Regular cardiac myocyte (primary cell): ENCODE results near the gene ZNF268. TPM values are rescaled to one million over a fixed set of nuclear protein-coding genes. Genes with fewer than 3 reads are reported as not detected.

Experiments
- total RNA-seq: library from RNA; depleted of rRNA; stranded (reverse); fragments of >200 nt; gene quantifications from 2 replicates; pipeline ENCODE4 v1.2.3, GENCODE V29; 2014

ZNF268 gene
- 25.5 and 36.6 TPM in 2 replicates for total RNA-seq

DNA sequence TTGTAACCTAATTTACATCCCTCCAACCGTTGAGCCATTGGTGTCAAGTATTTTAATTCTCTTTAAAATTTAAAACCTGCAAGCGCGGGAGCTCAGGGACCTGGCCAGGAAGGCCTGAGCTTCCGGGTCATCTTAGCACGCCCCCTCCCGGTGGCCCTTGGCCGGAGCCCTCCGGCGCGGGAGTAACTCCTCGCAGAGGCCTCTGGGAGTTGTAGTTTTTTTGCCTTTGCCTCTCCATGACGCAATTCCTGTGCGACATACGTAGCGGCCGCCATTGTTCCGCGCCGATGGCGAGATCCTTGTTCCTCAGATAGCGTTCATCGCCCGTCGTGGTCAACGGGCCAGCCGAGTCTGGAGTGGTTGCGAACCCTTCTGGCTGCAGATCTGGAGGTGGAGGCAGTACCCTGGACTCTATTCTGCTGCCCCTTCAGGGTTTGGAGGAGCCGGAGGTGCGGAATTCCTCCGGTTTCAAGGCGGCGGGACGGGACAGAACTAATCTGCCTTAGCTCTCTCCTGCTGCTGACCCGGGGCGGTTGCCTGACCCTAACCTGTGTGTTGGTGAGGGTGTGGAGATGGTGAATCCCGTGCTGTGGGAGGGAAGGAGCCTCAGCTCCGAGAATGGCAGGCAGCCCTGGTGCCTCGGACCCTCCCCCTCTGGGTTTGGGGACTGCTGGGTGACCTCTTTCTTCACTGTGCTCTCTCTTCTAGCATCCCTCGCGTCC is at the start of gene ZNF268:
TSS of gene ZNF268 (plus strand) at position 258 of the 722 bp plus-strand sequence. CDS start 503 bp downstream, outside the sequence.

DNA sequence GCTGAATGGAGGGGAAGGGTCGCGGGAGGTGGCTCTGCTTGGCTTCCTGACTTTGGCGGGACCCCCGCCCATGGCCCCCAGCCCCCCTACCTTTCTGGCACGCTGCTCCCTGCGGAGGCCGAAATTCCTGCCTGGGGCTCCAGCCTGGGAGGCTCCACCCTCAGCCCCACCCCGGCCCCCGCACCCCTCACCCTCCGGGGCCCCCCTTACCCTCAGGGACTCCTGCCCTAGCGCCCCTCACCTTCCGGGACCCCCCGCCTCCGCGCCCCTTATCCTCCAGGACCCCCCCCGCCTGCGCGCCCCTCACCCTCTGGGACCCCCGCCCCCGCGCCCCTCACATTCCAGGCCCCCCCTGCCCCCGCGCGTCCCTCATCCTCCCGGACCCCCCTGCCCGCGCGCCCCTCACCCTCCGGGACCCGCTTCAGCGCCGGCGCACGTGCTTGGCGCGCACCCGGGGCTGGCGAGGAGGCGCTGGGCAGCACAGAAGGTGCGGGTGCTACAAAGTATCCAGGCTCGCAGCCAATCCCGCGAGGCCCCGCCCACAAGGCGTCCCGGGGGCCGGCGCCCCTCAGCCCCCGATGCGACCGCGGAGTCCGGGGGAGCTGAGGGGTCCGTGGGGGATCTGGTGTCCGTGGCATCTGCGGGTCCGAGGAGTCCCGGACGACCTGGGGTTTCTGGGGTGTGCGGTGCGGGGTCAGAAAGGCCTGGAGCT is 54.3 kb downstream of the ZNF268 start, which contains the start of gene ANHX:
TSS of gene ANHX (minus strand) at position 477 of the 712 bp plus-strand sequence. CDS start 1,521 bp downstream, outside the sequence.

Other genes starting within 250 kb of the ZNF268 start
- gene ZNF605, start 225.2 kb upstream of the ZNF268 start, total RNA-seq, result 7.1 and 13.8 TPM in 2 replicates
- 10.9 and 17.5 TPM in 2 replicates for gene ZNF26, start 195.1 kb upstream of the ZNF268 start, total RNA-seq
- 20.1 and 26.5 TPM in 2 replicates for gene ZNF84, start 144.0 kb upstream of the ZNF268 start, total RNA-seq
- 17.4 and 17.8 TPM in 2 replicates for gene ZNF140, start 100.6 kb upstream of the ZNF268 start, total RNA-seq
- gene ZNF891, start 51.2 kb upstream of the ZNF268 start, total RNA-seq, result 0.58 and 1.1 TPM in 2 replicates
- gene ZNF10, start 50.9 kb upstream of the ZNF268 start, total RNA-seq, result 6.9 and 14.1 TPM in 2 replicates
- gene ANHX, start 54.4 kb downstream of the ZNF268 start, total RNA-seq, result not detected in 2 replicates